ENCODE measurements around the gene AS3MT.
"Not testable (repeated sequence)": the region's sequence is repeated elsewhere in the genome, so short reads cannot be mapped to it uniquely, and the experiment has no call there.

Gene AS3MT

GRCh38 chr10:102919246-102919959 is 50.1 kb downstream of the AS3MT start:
- DNase-seq (ENCODE audit: low spot score), result peak; percentile 39

- peak; percentile 40 for DNase-seq (ENCODE audit: low spot score)
Observed at GRCh38 chr10:102919992-102920739, 50.9 kb downstream of the AS3MT start.

- no peak for DNase-seq (ENCODE audit: low spot score)
Observed at GRCh38 chr10:102923601-102924000, 54.3 kb downstream of the AS3MT start.

GRCh38 chr10:102926842-102927241 is 57.6 kb downstream of the AS3MT start:
- DNase-seq (ENCODE audit: low spot score), result no peak

GRCh38 chr10:102927311-102928010 is 58.2 kb downstream of the AS3MT start:
- DNase-seq (ENCODE audit: low spot score), result no peak

GRCh38 chr10:102928442-102928841 is 59.2 kb downstream of the AS3MT start:
- not testable (repeated sequence) for DNase-seq (ENCODE audit: low spot score)

- DNase-seq (ENCODE audit: low spot score), result no peak
Observed at GRCh38 chr10:102930720-102931119, 61.5 kb downstream of the AS3MT start.

- no peak for DNase-seq (ENCODE audit: low spot score)
Observed at GRCh38 chr10:102931643-102932042, 62.4 kb downstream of the AS3MT start.

GRCh38 chr10:102935505-102935904 is 66.2 kb downstream of the AS3MT start:
- no peak for DNase-seq (ENCODE audit: low spot score)

GRCh38 chr10:102935939-102936605 is 66.8 kb downstream of the AS3MT start:
- DNase-seq (ENCODE audit: low spot score), result no peak

GRCh38 chr10:102941401-102941800 is 72.1 kb downstream of the AS3MT start:
- no peak for DNase-seq (ENCODE audit: low spot score)

- no peak for DNase-seq (ENCODE audit: low spot score)
Observed at GRCh38 chr10:102945449-102945848, 76.2 kb downstream of the AS3MT start.

- DNase-seq (ENCODE audit: low spot score), result no peak
Observed at GRCh38 chr10:102945962-102946361, 76.7 kb downstream of the AS3MT start.

GRCh38 chr10:102946992-102947391 is 77.7 kb downstream of the AS3MT start:
- no peak for DNase-seq (ENCODE audit: low spot score)

GRCh38 chr10:102948176-102948575 is 78.9 kb downstream of the AS3MT start:
- DNase-seq (ENCODE audit: low spot score), result no peak

GRCh38 chr10:102948786-102949185 is 79.5 kb downstream of the AS3MT start:
- DNase-seq (ENCODE audit: low spot score), result no peak

GRCh38 chr10:102949916-102950315 is 80.6 kb downstream of the AS3MT start:
- no peak for DNase-seq (ENCODE audit: low spot score)

- no peak for DNase-seq (ENCODE audit: low spot score)
Observed at GRCh38 chr10:102951316-102951715, 82.0 kb downstream of the AS3MT start.

Data from cerebellar cortex (tissue), 1 donor.